Endothelial cell of umbilical vein (primary cell): Measurements from ENCODE around the gene CRCP.

Source experiments
- CTCF ChIP-seq, 2 donors: IDR thresholded peaks; 1 replicate in 1 of 2; 2 replicates in 1 of 2; pipeline ENCODE4 v1.5.1; 2011; ENCODE audit warnings: low read length in 2 of 2, mild to moderate bottlenecking in 2 of 2, moderate library complexity in 2 of 2, control low read depth in 1 of 2, inconsistent platforms in 1 of 2, low read depth in 1 of 2; ENCODE audit not compliant: insufficient read depth in 1 of 2; ENCODE audit errors: extremely low read depth in 1 of 2
- POLR2A ChIP-seq: IDR thresholded peaks from 2 replicates; pipeline ENCODE4 v1.6.1; 2012; ENCODE audit warnings: low read depth, mild to moderate bottlenecking, control low read depth, low read length
- POLR2AphosphoS5 ChIP-seq: IDR thresholded peaks from 2 replicates; pipeline ENCODE4 v1.6.1; 2012; ENCODE audit warnings: low read depth, mild to moderate bottlenecking, control low read depth, low read length, moderate library complexity; ENCODE audit not compliant: insufficient read depth

GRCh38 chr7:66070222-66070621, 44.4 kb upstream of the CRCP start:
- TF ChIP-seq POLR2A (no peak), CTCF (IDR thresholded peaks at IDR 0.05; ENCODE audit: extremely low read depth in 1 of 2, insufficient read depth in 1 of 2, low read depth in 1 of 2, low read length in 2 of 2) (no peak), POLR2AphosphoS5 (no peak)
